GM18861 (cell line): ENCODE data around the gene ZGPAT.

Experiments
- ATAC-seq: cut with Tn5 transposase; IDR thresholded peaks from one replicate; pipeline ENCODE4 v1.9.1; 2021; ENCODE audit not compliant: unreplicated experiment

ZGPAT gene

GRCh38 chr20:63678667-63679465 lies 29.0 kb upstream of the ZGPAT start:
- ATAC-seq = no peak

GRCh38 chr20:63679799-63680305 lies 28.0 kb upstream of the ZGPAT start:
- no peak for ATAC-seq

- no peak for ATAC-seq
Measured at GRCh38 chr20:63680427-63680826, 27.4 kb upstream of the ZGPAT start.

GRCh38 chr20:63680857-63681608 lies 26.8 kb upstream of the ZGPAT start:
- no peak for ATAC-seq

- ATAC-seq = no peak
Measured at GRCh38 chr20:63681609-63682142, 26.2 kb upstream of the ZGPAT start.

GRCh38 chr20:63682384-63683139 lies 25.3 kb upstream of the ZGPAT start:
- ATAC-seq = no peak

- ATAC-seq = no peak
Measured at GRCh38 chr20:63685269-63686026, 22.4 kb upstream of the ZGPAT start.

- ATAC-seq = no peak
Measured at GRCh38 chr20:63686094-63686491, 21.7 kb upstream of the ZGPAT start.

GRCh38 chr20:63686492-63687321 lies 21.1 kb upstream of the ZGPAT start:
- ATAC-seq = no peak

- no peak for ATAC-seq
Measured at GRCh38 chr20:63687419-63688178, 20.2 kb upstream of the ZGPAT start.

- no peak for ATAC-seq
Measured at GRCh38 chr20:63688228-63689045, 19.4 kb upstream of the ZGPAT start.

GRCh38 chr20:63689046-63690002 lies 18.5 kb upstream of the ZGPAT start:
- ATAC-seq = no peak

- no peak for ATAC-seq
Measured at GRCh38 chr20:63690003-63690897, 17.6 kb upstream of the ZGPAT start.

GRCh38 chr20:63690898-63691710 lies 16.7 kb upstream of the ZGPAT start:
- ATAC-seq = no peak
